ENCODE results near the gene GALNT10. TPM values are rescaled to one million over a fixed set of nuclear protein-coding genes. Genes with fewer than 3 reads are reported as not detected.

Gene GALNT10
- total and polyA plus RNA-seq, 10 donors = 7.6 to 50.2 (median 43.5) TPM

GRCh38 chr5:154269414-154269813, 78.9 kb downstream of the GALNT10 start:
- intact Hi-C loops (cut with DNase I; ENCODE audit: low total_unique reads) = no loop called here
- no peak for TF ChIP-seq POLR2A (IDR thresholded peaks at IDR 0.05)
- TF ChIP-seq, protein P1, sequence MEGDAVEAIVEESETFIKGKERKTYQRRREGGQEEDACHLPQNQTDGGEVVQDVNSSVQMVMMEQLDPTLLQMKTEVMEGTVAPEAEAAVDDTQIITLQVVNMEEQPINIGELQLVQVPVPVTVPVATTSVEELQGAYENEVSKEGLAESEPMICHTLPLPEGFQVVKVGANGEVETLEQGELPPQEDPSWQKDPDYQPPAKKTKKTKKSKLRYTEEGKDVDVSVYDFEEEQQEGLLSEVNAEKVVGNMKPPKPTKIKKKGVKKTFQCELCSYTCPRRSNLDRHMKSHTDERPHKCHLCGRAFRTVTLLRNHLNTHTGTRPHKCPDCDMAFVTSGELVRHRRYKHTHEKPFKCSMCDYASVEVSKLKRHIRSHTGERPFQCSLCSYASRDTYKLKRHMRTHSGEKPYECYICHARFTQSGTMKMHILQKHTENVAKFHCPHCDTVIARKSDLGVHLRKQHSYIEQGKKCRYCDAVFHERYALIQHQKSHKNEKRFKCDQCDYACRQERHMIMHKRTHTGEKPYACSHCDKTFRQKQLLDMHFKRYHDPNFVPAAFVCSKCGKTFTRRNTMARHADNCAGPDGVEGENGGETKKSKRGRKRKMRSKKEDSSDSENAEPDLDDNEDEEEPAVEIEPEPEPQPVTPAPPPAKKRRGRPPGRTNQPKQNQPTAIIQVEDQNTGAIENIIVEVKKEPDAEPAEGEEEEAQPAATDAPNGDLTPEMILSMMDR (IDR thresholded peaks at IDR 0.05 in 8 of 11, conservative IDR thresholded peaks at IDR 0.05 in 3 of 11) = no peak
- no peak for TF ChIP-seq POLR2AphosphoS5 (IDR thresholded peaks at IDR 0.05)
- H3K36me3 ChIP-seq = no peaks in the 10 kb centered on the region
- 94 to 98% (median 97%) methylated on average over 3 of the region's 3 CpGs for WGBS, 5 donors
- H3K9me3 ChIP-seq = no peaks in the 10 kb centered on the region
- no peak for DNase-seq
- H3K27ac ChIP-seq = no peak overlapping the region
- H3K4me3 ChIP-seq = no peak overlapping the region
- H3K27me3 ChIP-seq (replicated peaks in 1 of 7) = no peaks in the 10 kb centered on the region
- peaks cover 24 to 63% (median 39%) of the 10 kb centered on the region in 6 donors for H3K4me1 ChIP-seq

- intact Hi-C loops (cut with DNase I; ENCODE audit: low total_unique reads) = no loop called here
- Histone ChIP-seq H3K4me1 (peaks cover 17 to 51% (median 34%) of the 10 kb centered on the region in 6 donors), H3K9me3 (no peaks in the 10 kb centered on the region), H3K27ac (no peak overlapping the region), H3K4me3 (no peak overlapping the region), H3K27me3 (replicated peaks in 1 of 7) (no peaks in the 10 kb centered on the region), H3K36me3 (peaks cover 0 to 4% (median 0%) of the 10 kb centered on the region in 6 donors)
- TF ChIP-seq POLR2A (IDR thresholded peaks at IDR 0.05) = no peak
- TF ChIP-seq, protein P1 (IDR thresholded peaks at IDR 0.05 in 8 of 11, conservative IDR thresholded peaks at IDR 0.05 in 3 of 11) = no peak
- TF ChIP-seq POLR2AphosphoS5 (IDR thresholded peaks at IDR 0.05) = no peak
- 51 to 69% (median 65%) methylated on average over 1 of the region's 1 CpG for WGBS, 5 donors
- no peak for DNase-seq
Measured at GRCh38 chr5:154271466-154271865, 80.9 kb downstream of the GALNT10 start.

GRCh38 chr5:154271936-154272514, 81.5 kb downstream of the GALNT10 start:
- 84 to 94% (median 88%) methylated on average over 6 of the region's 6 CpGs for WGBS, 5 donors
- Histone ChIP-seq H3K4me1 (peaks cover 17 to 55% (median 34%) of the 10 kb centered on the region in 6 donors), H3K27me3 (replicated peaks in 1 of 7) (no peaks in the 10 kb centered on the region), H3K27ac (peak overlapping the region in 3 of 8 donors; percentile 48 to 64 (median 61)), H3K36me3 (peaks cover 0 to 4% (median 0%) of the 10 kb centered on the region in 6 donors), H3K9me3 (no peaks in the 10 kb centered on the region), H3K4me3 (no peak overlapping the region)
- TF ChIP-seq, protein P1 (IDR thresholded peaks at IDR 0.05 in 8 of 11, conservative IDR thresholded peaks at IDR 0.05 in 3 of 11) = no peak
- TF ChIP-seq POLR2AphosphoS5 (IDR thresholded peaks at IDR 0.05) = no peak
- no peak for TF ChIP-seq POLR2A (IDR thresholded peaks at IDR 0.05)
- intact Hi-C loops (cut with DNase I; ENCODE audit: low total_unique reads) = no loop called here
- no peak for DNase-seq

DNA sequence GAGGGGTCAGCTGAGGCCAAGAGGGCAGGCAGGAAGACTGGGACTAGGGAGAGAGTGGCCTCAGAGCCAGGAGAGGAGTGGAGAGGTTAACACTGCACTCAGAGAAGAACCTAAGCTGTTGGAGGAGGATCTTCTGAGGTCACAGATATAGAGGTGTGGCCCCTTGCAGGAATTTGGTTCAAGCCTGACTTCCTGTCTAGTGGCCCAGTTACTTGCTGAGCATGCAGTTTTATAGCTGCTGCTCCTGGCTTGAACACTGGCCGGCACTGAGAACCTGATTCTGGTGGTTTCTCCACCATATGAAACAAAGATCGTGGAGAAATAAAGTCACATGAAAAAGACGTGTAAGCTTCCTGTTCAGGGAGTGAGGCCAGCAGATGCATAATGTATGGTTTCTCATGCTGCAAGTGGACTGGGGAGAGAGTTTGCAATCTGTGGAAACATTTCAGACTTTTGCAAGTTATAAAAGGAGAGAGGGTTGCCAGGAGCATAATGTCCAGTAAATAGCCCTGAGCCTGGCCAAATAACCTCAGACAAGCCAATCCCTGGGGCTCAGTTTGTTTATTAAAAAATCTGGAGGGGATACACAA, 82.6 kb downstream of the GALNT10 start:
- H3K27me3 ChIP-seq (replicated peaks in 1 of 7) = no peaks in the 10 kb centered on the region
- H3K27ac ChIP-seq = peak overlapping the region in 6 of 8 donors; percentile 10 to 64 (median 44)
- no peaks in the 10 kb centered on the region for H3K9me3 ChIP-seq
- no peak for DNase-seq
- TF ChIP-seq POLR2A (IDR thresholded peaks at IDR 0.05) (no peak), POLR2AphosphoS5 (IDR thresholded peaks at IDR 0.05) (peak in 1 of 3 donors; percentile 56)
- TF ChIP-seq, protein P1 (IDR thresholded peaks at IDR 0.05 in 8 of 11, conservative IDR thresholded peaks at IDR 0.05 in 3 of 11) = no peak
- no peak overlapping the region for H3K4me3 ChIP-seq
- peaks cover 0 to 4% (median 0%) of the 10 kb centered on the region in 6 donors for H3K36me3 ChIP-seq
- intact Hi-C loops (cut with DNase I; ENCODE audit: low total_unique reads) = no loop called here
- peaks cover 17 to 49% (median 34%) of the 10 kb centered on the region in 6 donors for H3K4me1 ChIP-seq
- 3 to 12% (median 5%) methylated on average over 3 of the region's 3 CpGs for WGBS, 5 donors

Data from spleen (tissue), 11 donors.